H7 (cell line): ENCODE data around the gene CSF1R. TPM values are rescaled to one million over a fixed set of nuclear protein-coding genes. Genes with fewer than 3 reads are reported as not detected.
"Not testable (repeated sequence)": the region's sequence is repeated elsewhere in the genome, so short reads cannot be mapped to it uniquely, and the experiment has no call there.

Experiments
- DNase-seq: peaks from one replicate; pipeline ENCODE4 v3.0.0; 2012
- H3K27me3 ChIP-seq: 2 replicates; pipeline ENCODE4 v1.6.0; 2011; ENCODE audit warnings: mild to moderate bottlenecking, low read length; ENCODE audit not compliant: control insufficient read depth, insufficient read depth
- H3K36me3 ChIP-seq: replicated peaks from 2 replicates; pipeline ENCODE4 v1.5.1; 2011; ENCODE audit warnings: low read length; ENCODE audit not compliant: control insufficient read depth, insufficient read depth
- H3K4me3 ChIP-seq: 2 replicates; pipeline ENCODE4 v1.5.1; 2011; ENCODE audit warnings: low read depth, mild to moderate bottlenecking, control low read depth, low read length, moderate library complexity; ENCODE audit not compliant: insufficient read depth
- total RNA-seq: library from RNA; depleted of rRNA; stranded (reverse); fragments of >200 nt; shearing (Covaris generic); gene quantifications from 2 replicates; pipeline ENCODE4 v1.2.3, GENCODE V29; 2014

CSF1R gene
- total RNA-seq, 1 experiment from 2014 or later = not detected

GRCh38 chr5:150052956-150053712 lies 33.2 kb downstream of the CSF1R start:
- Histone ChIP-seq H3K4me3 (no peak overlapping the region), H3K27me3 (no peaks in the 10 kb centered on the region), H3K36me3 (peaks cover 37% of the 10 kb centered on the region)
- peak; percentile 9 for DNase-seq

GRCh38 chr5:150052226-150052955 lies 34.0 kb downstream of the CSF1R start:
- DNase-seq = no peak
- Histone ChIP-seq H3K27me3 (no peaks in the 10 kb centered on the region), H3K36me3 (peaks cover 42% of the 10 kb centered on the region), H3K4me3 (no peak overlapping the region)

- H3K27me3 ChIP-seq = no peaks in the 10 kb centered on the region
- DNase-seq = no peak
- H3K36me3 ChIP-seq = peaks cover 45% of the 10 kb centered on the region
- no peak overlapping the region for H3K4me3 ChIP-seq
Observed at GRCh38 chr5:150051657-150052195, 34.6 kb downstream of the CSF1R start.

- peaks cover 47% of the 10 kb centered on the region for H3K36me3 ChIP-seq
- DNase-seq, H3K27me3 ChIP-seq, H3K4me3 ChIP-seq: not testable (repeated sequence)
Observed at GRCh38 chr5:150050172-150050811, 36.1 kb downstream of the CSF1R start.

GRCh38 chr5:150046031-150046430 lies 40.3 kb downstream of the CSF1R start:
- peaks cover 42% of the 10 kb centered on the region for H3K36me3 ChIP-seq
- no peaks in the 10 kb centered on the region for H3K27me3 ChIP-seq
- H3K4me3 ChIP-seq = no peak overlapping the region
- DNase-seq = no peak

- Histone ChIP-seq H3K36me3 (peaks cover 44% of the 10 kb centered on the region), H3K27me3 (no peaks in the 10 kb centered on the region), H3K4me3 (no peak overlapping the region)
- no peak for DNase-seq
Observed at GRCh38 chr5:150045549-150045948, 40.8 kb downstream of the CSF1R start.

GRCh38 chr5:150044712-150045111 lies 41.6 kb downstream of the CSF1R start:
- no peak overlapping the region for H3K4me3 ChIP-seq
- H3K27me3 ChIP-seq = no peaks in the 10 kb centered on the region
- DNase-seq = no peak
- peaks cover 39% of the 10 kb centered on the region for H3K36me3 ChIP-seq

- peaks cover 36% of the 10 kb centered on the region for H3K36me3 ChIP-seq
- H3K27me3 ChIP-seq = no peaks in the 10 kb centered on the region
- DNase-seq = no peak
- no peak overlapping the region for H3K4me3 ChIP-seq
Observed at GRCh38 chr5:150044329-150044681, 42.0 kb downstream of the CSF1R start.

- Histone ChIP-seq H3K27me3 (no peaks in the 10 kb centered on the region), H3K36me3 (peaks cover 34% of the 10 kb centered on the region), H3K4me3 (no peak overlapping the region)
- DNase-seq = no peak
Observed at GRCh38 chr5:150043657-150044328, 42.6 kb downstream of the CSF1R start.

- DNase-seq = no peak
- Histone ChIP-seq H3K27me3 (no peaks in the 10 kb centered on the region), H3K36me3 (peaks cover 28% of the 10 kb centered on the region), H3K4me3 (no peak overlapping the region)
Observed at GRCh38 chr5:150042459-150042858, 43.9 kb downstream of the CSF1R start.

- H3K27me3 ChIP-seq = no peaks in the 10 kb centered on the region
- H3K36me3 ChIP-seq = peaks cover 40% of the 10 kb centered on the region
- DNase-seq = no peak
- no peak overlapping the region for H3K4me3 ChIP-seq
Observed at GRCh38 chr5:150038547-150038946, 47.8 kb downstream of the CSF1R start.

- DNase-seq = no peak
- H3K27me3 ChIP-seq = no peaks in the 10 kb centered on the region
- no peak overlapping the region for H3K4me3 ChIP-seq
- peaks cover 43% of the 10 kb centered on the region for H3K36me3 ChIP-seq
Observed at GRCh38 chr5:150036513-150036912, 49.8 kb downstream of the CSF1R start.

GRCh38 chr5:150035139-150035895 lies 51.0 kb downstream of the CSF1R start:
- no peaks in the 10 kb centered on the region for H3K27me3 ChIP-seq

GRCh38 chr5:150034662-150035061 lies 51.7 kb downstream of the CSF1R start:
- Histone ChIP-seq H3K4me3 (no peak overlapping the region), H3K36me3 (peaks cover 43% of the 10 kb centered on the region), H3K27me3 (no peaks in the 10 kb centered on the region)
- DNase-seq = no peak

More at GRCh38 chr5:150035139-150035895, 51.0 kb downstream of the CSF1R start:
- DNase-seq = no peak
- no peak overlapping the region for H3K4me3 ChIP-seq
- peaks cover 40% of the 10 kb centered on the region for H3K36me3 ChIP-seq
